HG02588 (cell line): Measurements from ENCODE around the gene EFCAB6.

ENCODE experiments used
- ATAC-seq: cut with Tn5 transposase; IDR thresholded peaks from one replicate; pipeline ENCODE4 v1.9.1; 2021; ENCODE audit warnings: mild to moderate bottlenecking, moderate library complexity; ENCODE audit not compliant: unreplicated experiment

The EFCAB6 gene

GRCh38 chr22:43488031-43488866 lies 323.9 kb downstream of the EFCAB6 start:
- ATAC-seq = no peak

DNA sequence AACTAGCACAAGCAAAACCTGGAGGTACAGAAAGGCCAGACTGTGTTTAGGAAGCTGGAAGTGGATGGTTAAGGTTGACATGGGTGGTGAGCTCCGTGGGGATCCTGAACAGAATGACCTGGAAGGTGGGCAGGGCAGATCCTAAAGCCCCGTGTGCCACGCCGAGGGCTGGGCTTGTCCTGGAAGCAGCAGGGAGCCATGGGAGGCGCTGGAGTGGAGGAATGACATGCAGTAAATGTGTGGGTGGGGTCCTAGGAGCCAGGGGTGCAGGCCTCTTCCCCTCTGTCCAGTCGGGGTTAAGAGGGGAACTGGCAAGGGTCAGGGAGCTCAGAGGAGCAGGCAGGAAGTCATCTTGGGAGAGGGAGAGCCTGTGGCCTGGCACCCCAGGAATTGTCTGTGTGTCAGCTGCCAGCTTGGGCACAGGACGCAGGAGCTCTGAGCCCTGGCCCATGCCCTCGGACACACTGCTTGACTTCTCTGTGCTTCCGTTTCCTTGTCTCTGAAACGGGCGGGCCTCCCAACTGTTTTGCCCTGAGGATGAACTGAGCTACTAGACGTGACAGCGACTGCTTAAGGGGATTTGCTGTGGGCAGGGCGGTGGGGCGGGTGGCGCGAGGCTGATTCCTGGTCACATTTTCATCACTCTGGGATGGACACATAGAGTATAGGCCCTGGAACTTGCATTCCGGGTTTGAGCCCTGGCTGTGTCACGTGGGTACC lies 324.6 kb downstream of the EFCAB6 start:
- ATAC-seq = no peak

- no peak for ATAC-seq
Measured at GRCh38 chr22:43485502-43486089, 326.5 kb downstream of the EFCAB6 start.

- ATAC-seq = no peak
Measured at GRCh38 chr22:43484227-43484626, 327.9 kb downstream of the EFCAB6 start.

GRCh38 chr22:43483669-43484068 lies 328.4 kb downstream of the EFCAB6 start:
- ATAC-seq = no peak

- no peak for ATAC-seq
Measured at GRCh38 chr22:43483266-43483665, 328.8 kb downstream of the EFCAB6 start.

DNA sequence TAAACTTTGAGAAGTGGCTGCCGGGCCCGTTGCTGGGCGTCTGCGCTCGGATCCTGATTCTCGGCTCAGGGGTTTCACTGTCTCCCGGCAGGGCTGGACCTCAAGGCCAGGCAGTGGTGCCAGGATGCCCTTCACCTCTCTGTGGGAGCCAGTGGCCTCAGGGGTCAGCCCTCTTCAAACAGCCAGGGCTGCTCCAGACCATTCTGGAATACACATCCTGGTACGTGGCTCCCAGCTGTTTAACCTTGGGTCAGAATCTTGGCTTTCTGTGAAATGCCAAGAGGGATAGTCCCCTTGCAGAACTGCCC lies 329.8 kb downstream of the EFCAB6 start:
- ATAC-seq = no peak

DNA sequence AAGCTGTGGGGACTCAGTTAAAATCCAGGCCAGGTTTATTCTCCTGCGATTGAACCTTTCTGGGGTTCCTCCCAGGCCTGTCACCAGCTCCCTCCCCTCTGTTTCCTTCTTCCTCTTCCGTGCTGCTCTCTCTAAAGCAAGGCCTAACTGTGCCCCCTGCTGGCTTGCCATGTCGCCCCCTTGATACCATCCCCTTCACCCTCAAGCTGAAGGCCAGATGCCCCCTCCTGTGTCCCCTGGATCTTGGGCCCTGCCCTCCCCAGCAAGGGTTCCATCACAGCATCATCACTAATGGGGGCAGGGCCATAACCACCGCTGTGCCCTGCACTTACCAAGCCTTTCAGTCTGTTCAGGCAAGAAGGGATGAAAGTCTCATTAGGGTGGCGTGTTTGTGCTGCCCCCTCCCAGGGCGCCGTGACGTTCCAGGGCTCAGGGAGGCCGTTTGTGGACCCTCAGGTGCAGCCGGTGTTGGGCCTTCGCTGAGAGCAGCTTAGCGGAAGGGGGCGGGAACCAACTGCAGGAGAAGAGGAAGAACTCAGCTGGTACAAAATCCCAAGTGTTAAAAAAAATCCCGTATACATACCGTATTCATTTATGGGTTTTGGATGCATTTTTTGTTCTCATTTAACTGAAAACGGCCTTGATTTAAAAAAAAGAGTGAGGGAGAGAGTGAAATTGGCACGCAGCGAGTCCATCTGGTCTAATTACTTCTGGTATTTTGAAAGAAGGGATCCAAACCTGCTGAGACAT lies 330.4 kb downstream of the EFCAB6 start:
- no peak for ATAC-seq

- ATAC-seq = no peak
Measured at GRCh38 chr22:43479962-43480361, 332.1 kb downstream of the EFCAB6 start.

GRCh38 chr22:43479301-43479950 lies 332.7 kb downstream of the EFCAB6 start:
- no peak for ATAC-seq
